Measurements from ENCODE around the gene CTLA4.

Gene CTLA4

DNA sequence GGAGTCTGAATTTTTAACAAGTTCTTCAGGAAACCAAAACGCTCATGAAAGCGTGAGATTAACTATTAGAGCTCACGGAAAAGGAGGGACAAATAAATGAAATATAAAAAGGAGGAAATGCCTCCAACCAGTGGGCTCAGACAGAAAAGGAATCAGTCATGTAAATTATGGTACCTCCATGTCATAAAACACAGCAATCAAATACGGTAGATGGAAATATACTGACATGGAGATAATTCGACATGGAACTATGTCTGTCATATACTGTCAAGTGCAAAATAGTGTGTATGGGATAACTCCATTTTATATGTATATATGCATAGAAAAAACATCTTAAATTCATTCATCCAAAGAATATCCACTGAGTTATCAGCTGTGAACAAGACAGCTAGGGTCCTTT, 25.9 kb upstream of the CTLA4 start:
- no peak overlapping the region for H3K27ac ChIP-seq
- no peak overlapping the region for H3K4me3 ChIP-seq
- no peak for DNase-seq (ENCODE audit: low spot score)
- TF ChIP-seq, protein P1, sequence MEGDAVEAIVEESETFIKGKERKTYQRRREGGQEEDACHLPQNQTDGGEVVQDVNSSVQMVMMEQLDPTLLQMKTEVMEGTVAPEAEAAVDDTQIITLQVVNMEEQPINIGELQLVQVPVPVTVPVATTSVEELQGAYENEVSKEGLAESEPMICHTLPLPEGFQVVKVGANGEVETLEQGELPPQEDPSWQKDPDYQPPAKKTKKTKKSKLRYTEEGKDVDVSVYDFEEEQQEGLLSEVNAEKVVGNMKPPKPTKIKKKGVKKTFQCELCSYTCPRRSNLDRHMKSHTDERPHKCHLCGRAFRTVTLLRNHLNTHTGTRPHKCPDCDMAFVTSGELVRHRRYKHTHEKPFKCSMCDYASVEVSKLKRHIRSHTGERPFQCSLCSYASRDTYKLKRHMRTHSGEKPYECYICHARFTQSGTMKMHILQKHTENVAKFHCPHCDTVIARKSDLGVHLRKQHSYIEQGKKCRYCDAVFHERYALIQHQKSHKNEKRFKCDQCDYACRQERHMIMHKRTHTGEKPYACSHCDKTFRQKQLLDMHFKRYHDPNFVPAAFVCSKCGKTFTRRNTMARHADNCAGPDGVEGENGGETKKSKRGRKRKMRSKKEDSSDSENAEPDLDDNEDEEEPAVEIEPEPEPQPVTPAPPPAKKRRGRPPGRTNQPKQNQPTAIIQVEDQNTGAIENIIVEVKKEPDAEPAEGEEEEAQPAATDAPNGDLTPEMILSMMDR (IDR thresholded peaks at IDR 0.05), result no peak

DNA sequence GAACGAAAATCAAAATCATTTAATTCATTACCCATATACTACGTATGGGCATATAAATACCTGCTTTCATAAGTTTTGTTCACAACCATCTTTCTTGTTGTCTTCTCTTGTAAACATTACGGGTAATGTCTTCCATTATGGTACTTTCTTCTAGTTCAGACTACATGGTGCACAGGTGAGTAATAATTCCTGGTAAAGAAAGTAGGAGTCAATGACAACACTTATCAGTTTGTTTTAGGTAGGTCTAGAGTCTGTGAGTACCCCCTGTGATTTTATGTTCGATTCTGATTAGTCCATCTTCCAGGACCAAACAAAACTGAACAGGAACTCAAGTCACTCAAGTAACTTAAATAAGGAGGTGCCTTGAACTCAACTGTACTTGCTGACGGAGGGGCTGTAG, 25.2 kb upstream of the CTLA4 start:
- no peak for DNase-seq (ENCODE audit: low spot score)
- no peak overlapping the region for H3K4me3 ChIP-seq
- no peak overlapping the region for H3K27ac ChIP-seq
- TF ChIP-seq, protein P1 (IDR thresholded peaks at IDR 0.05), result no peak

DNA sequence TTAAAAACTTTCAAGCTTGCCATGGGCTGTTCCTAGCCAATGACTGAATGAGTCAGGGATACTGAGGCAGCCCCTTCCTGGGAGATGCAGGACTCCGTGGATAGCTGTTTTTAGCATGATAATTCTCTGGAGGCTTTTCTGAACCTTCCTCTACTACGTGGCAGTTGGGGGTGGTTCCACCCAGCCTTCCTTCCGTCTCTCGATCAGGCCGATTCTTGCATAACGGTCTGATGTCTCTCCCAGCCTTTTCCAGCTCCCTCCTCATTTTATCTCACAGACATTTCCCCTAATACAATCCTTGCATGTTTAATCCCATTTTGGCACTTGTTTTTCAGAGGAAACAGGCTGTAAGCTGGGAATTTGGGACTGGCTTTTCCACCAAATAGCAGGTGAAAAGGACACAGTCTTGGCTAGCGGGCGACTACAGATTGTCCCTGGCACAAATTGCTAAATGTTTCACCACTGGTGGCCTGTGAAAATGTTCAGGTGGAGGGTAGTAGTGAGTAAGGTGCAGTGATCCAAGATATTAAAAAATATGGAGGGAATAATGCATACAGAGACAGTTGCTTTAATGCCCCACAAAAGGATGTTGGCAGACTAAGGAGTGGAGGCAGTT, 21.0 kb upstream of the CTLA4 start:
- DNase-seq (ENCODE audit: low spot score), result no peak
- H3K27ac ChIP-seq, result peak overlapping the region in 1 of 2 donors; percentile 15
- H3K4me3 ChIP-seq, result no peak overlapping the region
- TF ChIP-seq, protein P1 (IDR thresholded peaks at IDR 0.05), result no peak

DNA sequence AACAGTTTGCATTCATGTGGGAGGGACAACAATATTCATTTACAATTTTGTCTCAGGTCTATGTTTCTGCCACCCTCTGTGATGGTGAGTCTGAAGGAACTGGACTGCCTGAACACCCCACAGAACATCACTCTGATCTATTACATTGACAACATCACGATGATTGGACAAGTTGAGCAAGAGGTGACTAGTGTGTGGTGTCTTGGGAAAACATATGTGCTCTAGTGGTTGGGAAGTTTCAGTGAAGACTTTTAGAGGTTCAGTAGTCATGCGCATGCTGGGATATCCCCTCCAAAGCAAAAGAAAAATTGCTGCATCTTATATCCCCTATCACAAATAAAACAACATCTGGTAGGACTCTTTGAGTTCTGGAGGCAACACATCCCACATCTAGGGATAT, 18.6 kb upstream of the CTLA4 start:
- TF ChIP-seq, protein P1 (IDR thresholded peaks at IDR 0.05), result no peak
- no peak overlapping the region for H3K4me3 ChIP-seq
- DNase-seq (ENCODE audit: low spot score), result no peak
- no peak overlapping the region for H3K27ac ChIP-seq

DNA sequence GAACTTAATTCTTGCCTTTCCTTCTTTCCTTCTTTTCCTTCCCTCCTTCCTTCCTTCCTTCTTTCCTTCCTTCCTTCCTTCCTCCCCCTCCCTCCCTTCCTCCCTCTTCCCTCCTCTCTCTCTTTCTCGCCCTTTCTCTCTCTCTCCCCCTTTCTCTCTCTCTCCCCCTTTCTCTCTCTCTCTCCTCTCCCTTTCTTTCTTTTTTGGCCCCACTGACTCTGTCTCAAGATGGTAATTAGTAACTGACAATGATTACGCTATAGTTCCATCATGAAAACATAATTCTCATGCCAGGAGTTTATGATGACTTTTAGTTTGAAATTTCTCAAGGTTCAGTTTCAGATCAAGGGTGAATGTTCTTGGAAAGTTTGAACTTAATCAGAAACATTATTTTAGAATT, 14.8 kb upstream of the CTLA4 start:
- H3K27ac ChIP-seq, result no peak overlapping the region
- no peak overlapping the region for H3K4me3 ChIP-seq
- TF ChIP-seq, protein P1 (IDR thresholded peaks at IDR 0.05), result no peak
- DNase-seq (ENCODE audit: low spot score), result no peak

DNA sequence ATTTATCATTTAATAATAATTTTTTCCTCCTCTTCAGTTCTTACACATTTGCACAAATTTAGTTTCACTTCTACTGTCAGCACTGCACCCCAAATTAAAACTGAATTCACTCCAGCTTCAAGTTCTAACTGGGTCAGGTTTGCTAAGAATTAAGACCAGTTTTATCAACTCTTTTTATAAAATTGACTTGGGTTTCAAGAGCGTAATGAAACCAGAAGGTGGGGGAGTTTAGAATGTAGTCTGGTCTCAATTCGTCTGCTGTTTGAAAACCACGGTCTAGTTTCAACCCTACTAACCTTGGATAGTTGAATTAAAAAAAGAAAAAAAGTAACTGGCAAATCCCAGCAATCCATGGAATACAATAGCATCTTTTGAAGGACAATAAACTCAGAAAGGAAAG, 14.3 kb upstream of the CTLA4 start:
- TF ChIP-seq, protein P1 (IDR thresholded peaks at IDR 0.05), result no peak
- no peak for DNase-seq (ENCODE audit: low spot score)
- Histone ChIP-seq H3K27ac (no peak overlapping the region), H3K4me3 (no peak overlapping the region)

DNA sequence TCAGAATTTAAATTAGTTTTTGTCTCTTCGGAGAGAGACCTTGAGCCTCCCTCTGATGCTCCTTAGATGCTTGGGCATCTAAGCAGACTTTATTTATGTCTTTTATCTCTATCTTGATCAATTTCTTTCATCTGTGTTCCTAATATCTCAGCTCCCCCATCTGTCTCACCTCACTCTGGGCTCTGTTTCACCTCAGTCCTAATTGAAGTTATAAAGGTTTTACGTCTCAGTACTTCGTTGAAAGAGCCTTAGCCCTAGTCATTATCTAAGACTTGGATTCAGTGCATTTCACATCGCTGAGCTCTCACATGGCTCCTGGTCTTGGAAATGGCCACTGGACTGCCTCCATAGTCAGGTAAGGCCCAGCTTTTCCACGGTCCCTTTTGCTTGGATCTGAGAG, 13.8 kb upstream of the CTLA4 start:
- Histone ChIP-seq H3K27ac (no peak overlapping the region), H3K4me3 (no peak overlapping the region)
- DNase-seq (ENCODE audit: low spot score), result no peak
- TF ChIP-seq, protein P1 (IDR thresholded peaks at IDR 0.05), result no peak
